ENCODE results near the gene ROBO2. TPM values are rescaled to one million over a fixed set of nuclear protein-coding genes. Genes with fewer than 3 reads are reported as not detected.

Gene ROBO2
- polyA plus RNA-seq, 1 experiment = 16.3 TPM

GRCh38 chr3:77189258-77189657 lies 149.4 kb downstream of the ROBO2 start:
- Histone ChIP-seq H3K9me3 (ENCODE audit: control insufficient read depth, insufficient read depth, low read length) (no peaks in the 10 kb centered on the region), H3K27me3 (ENCODE audit: control insufficient read depth, insufficient read depth, low read length) (no peaks in the 10 kb centered on the region), H3K27ac (ENCODE audit: low read depth, low read length) (no peak overlapping the region), H3K4me3 (ENCODE audit: low read depth, low read length) (no peak overlapping the region)
- no peak for TF ChIP-seq CTCF (IDR thresholded peaks at IDR 0.05; ENCODE audit: low read depth, low read length)
- CTCF ChIA-PET = no interaction called here
- POLR2A ChIA-PET = no interaction called here
- no peak for DNase-seq (ENCODE audit: low read depth, low spot score)

GRCh38 chr3:77189684-77190083 lies 149.8 kb downstream of the ROBO2 start:
- H3K27ac ChIP-seq (ENCODE audit: low read depth, low read length) = no peak overlapping the region
- ChIA-PET CTCF (no interaction called here), POLR2A (no interaction called here)
- no peak for DNase-seq (ENCODE audit: low read depth, low spot score)
- H3K4me3 ChIP-seq (ENCODE audit: low read depth, low read length) = no peak overlapping the region
- H3K27me3 ChIP-seq (ENCODE audit: control insufficient read depth, insufficient read depth, low read length) = no peaks in the 10 kb centered on the region
- H3K9me3 ChIP-seq (ENCODE audit: control insufficient read depth, insufficient read depth, low read length) = no peaks in the 10 kb centered on the region
- no peak for TF ChIP-seq CTCF (IDR thresholded peaks at IDR 0.05; ENCODE audit: low read depth, low read length)

- no peak for DNase-seq (ENCODE audit: low read depth, low spot score)
- no peak for TF ChIP-seq CTCF (IDR thresholded peaks at IDR 0.05; ENCODE audit: low read depth, low read length)
- ChIA-PET CTCF (no interaction called here), POLR2A (no interaction called here)
- Histone ChIP-seq H3K27me3 (ENCODE audit: control insufficient read depth, insufficient read depth, low read length) (no peaks in the 10 kb centered on the region), H3K9me3 (ENCODE audit: control insufficient read depth, insufficient read depth, low read length) (no peaks in the 10 kb centered on the region), H3K27ac (ENCODE audit: low read depth, low read length) (no peak overlapping the region), H3K4me3 (ENCODE audit: low read depth, low read length) (no peak overlapping the region)
Measured at GRCh38 chr3:77190374-77190773, 150.5 kb downstream of the ROBO2 start.

GRCh38 chr3:77191014-77191413 lies 151.1 kb downstream of the ROBO2 start:
- H3K4me3 ChIP-seq (ENCODE audit: low read depth, low read length) = no peak overlapping the region
- H3K27ac ChIP-seq (ENCODE audit: low read depth, low read length) = no peak overlapping the region
- DNase-seq (ENCODE audit: low read depth, low spot score) = no peak
- ChIA-PET POLR2A (no interaction called here), CTCF (no interaction called here)
- H3K9me3 ChIP-seq (ENCODE audit: control insufficient read depth, insufficient read depth, low read length) = no peaks in the 10 kb centered on the region
- no peaks in the 10 kb centered on the region for H3K27me3 ChIP-seq (ENCODE audit: control insufficient read depth, insufficient read depth, low read length)
- TF ChIP-seq CTCF (IDR thresholded peaks at IDR 0.05; ENCODE audit: low read depth, low read length) = no peak

GRCh38 chr3:77191640-77192039 lies 151.7 kb downstream of the ROBO2 start:
- ChIA-PET CTCF (no interaction called here), POLR2A (no interaction called here)
- Histone ChIP-seq H3K27me3 (ENCODE audit: control insufficient read depth, insufficient read depth, low read length) (no peaks in the 10 kb centered on the region), H3K27ac (ENCODE audit: low read depth, low read length) (no peak overlapping the region), H3K4me3 (ENCODE audit: low read depth, low read length) (no peak overlapping the region), H3K9me3 (ENCODE audit: control insufficient read depth, insufficient read depth, low read length) (no peaks in the 10 kb centered on the region)
- no peak for DNase-seq (ENCODE audit: low read depth, low spot score)
- no peak for TF ChIP-seq CTCF (IDR thresholded peaks at IDR 0.05; ENCODE audit: low read depth, low read length)

All from AG04450 (cell line).